IMR-90 (cell line): Measurements from ENCODE around the gene COMMD1. TPM values are rescaled to one million over a fixed set of nuclear protein-coding genes. Genes with fewer than 3 reads are reported as not detected.

Source experiments
- ATAC-seq: fragments of 200-7000 bp; cut with Tn5 transposase; 2 replicates; pipeline ENCODE4 v1.9.1; 2020; ENCODE audit warnings: low read depth, mild to moderate bottlenecking, moderate library complexity
- BruUV-seq: library from RNA; stranded (reverse); fragments of 400-500 nt; replicated peaks from 2 replicates; lab custom pipeline; 2021; lab: Mats Ljungman, UMichigan
- CTCF ChIA-PET: fragments of 300-600 bp; formaldehyde crosslinking; extraction: SDS; loops from one replicate; lab custom pipeline; 2021; ENCODE audit warnings: antibody characterized with exemption; lab: Yijun Ruan, JAX
- POLR2A ChIA-PET: fragments of 300-600 bp; sonication (Branson Sonifier 250); formaldehyde crosslinking; loops from one replicate; lab custom pipeline; 2022; ENCODE audit warnings: antibody characterized with exemption; ENCODE audit not compliant: unreplicated experiment; lab: Charles Lee
- DNase-seq: peaks from one replicate; pipeline ENCODE4 v3.0.0; 2013
- H2AFZ ChIP-seq: replicated peaks from 2 replicates; pipeline ENCODE3; 2013; ENCODE audit warnings: low read length, mild to moderate bottlenecking; ENCODE audit not compliant: poor library complexity
- H2AK5ac ChIP-seq: 2 replicates; pipeline ENCODE4 v1.6.1; 2013; ENCODE audit warnings: low read depth, low read length, inconsistent platforms
- H2AK9ac ChIP-seq: replicated peaks from 2 replicates; pipeline ENCODE3; 2013; ENCODE audit warnings: mild to moderate bottlenecking, low read depth, low read length, moderate library complexity; ENCODE audit not compliant: poor library complexity
- H2BK120ac ChIP-seq: 2 replicates; pipeline ENCODE4 v1.6.1; 2013; ENCODE audit warnings: low read depth, low read length, inconsistent platforms
- H2BK15ac ChIP-seq: 3 replicates; pipeline ENCODE4 v1.6.1; 2013; ENCODE audit warnings: low read depth, low read length, inconsistent platforms
- H2BK20ac ChIP-seq: 2 replicates; pipeline ENCODE4 v1.6.1; 2013; ENCODE audit warnings: low read depth, mild to moderate bottlenecking, inconsistent platforms, low read length, moderate library complexity
- H2BK5ac ChIP-seq: 2 replicates; pipeline ENCODE4 v1.6.1; 2013; ENCODE audit warnings: mild to moderate bottlenecking, low read depth, low read length, inconsistent platforms; ENCODE audit not compliant: poor library complexity, severe bottlenecking
- H3K14ac ChIP-seq: replicated peaks from 2 replicates; pipeline ENCODE4 v1.6.1; 2013; ENCODE audit warnings: low read depth, low read length, inconsistent platforms
- H3K18ac ChIP-seq: 2 replicates; pipeline ENCODE4 v1.6.1; 2013; ENCODE audit warnings: low read depth, low read length, control low read depth
- H3K23ac ChIP-seq: 2 replicates; pipeline ENCODE4 v1.6.1; 2013; ENCODE audit warnings: low read depth, low read length, inconsistent platforms
- H3K27ac ChIP-seq: 2 replicates; pipeline ENCODE4 v1.5.1; 2013; ENCODE audit warnings: mild to moderate bottlenecking, control low read depth, low read length; ENCODE audit not compliant: insufficient read depth
- H3K27me3 ChIP-seq: 2 replicates; pipeline ENCODE4 v1.6.1; 2013; ENCODE audit warnings: low read length; ENCODE audit not compliant: control insufficient read depth, insufficient read depth
- H3K36me3 ChIP-seq: 2 replicates; pipeline ENCODE4 v1.6.1; 2013; ENCODE audit warnings: low read length, mixed read lengths; ENCODE audit not compliant: control insufficient read depth, insufficient read depth
- H3K4ac ChIP-seq: 2 replicates; pipeline ENCODE4 v1.6.1; 2013; ENCODE audit warnings: low read depth, low read length, inconsistent platforms
- H3K4me1 ChIP-seq: 2 replicates; pipeline ENCODE4 v1.6.1; 2013; ENCODE audit warnings: low read length, mixed read lengths; ENCODE audit not compliant: control insufficient read depth, insufficient read depth
- H3K4me2 ChIP-seq: 2 replicates; pipeline ENCODE4 v1.6.1; 2013; ENCODE audit warnings: low read depth, mild to moderate bottlenecking, control low read depth, low read length, moderate library complexity
- H3K4me3 ChIP-seq: 2 replicates; pipeline ENCODE4 v1.5.1; 2013; ENCODE audit warnings: low read depth, mild to moderate bottlenecking, control low read depth, low read length, moderate library complexity; ENCODE audit not compliant: insufficient read depth
- H3K56ac ChIP-seq: 2 replicates; pipeline ENCODE4 v1.6.1; 2013; ENCODE audit warnings: low read length, inconsistent platforms; ENCODE audit not compliant: insufficient read depth; ENCODE audit errors: extremely low read depth
- H3K79me1 ChIP-seq, 2 experiments: 2 replicates each; pipeline ENCODE4 v1.6.1; 2013; ENCODE audit warnings: low read length in 2 of 2, inconsistent platforms in 1 of 2, low read depth in 1 of 2
- H3K9ac ChIP-seq: 2 replicates; pipeline ENCODE4 v1.6.1; 2013; ENCODE audit warnings: low read depth, low read length, control low read depth
- H3K9me1 ChIP-seq: 2 replicates; pipeline ENCODE4 v1.6.1; 2013; ENCODE audit warnings: low read length, inconsistent platforms; ENCODE audit not compliant: insufficient read depth
- H3K9me3 ChIP-seq: 2 replicates; pipeline ENCODE4 v1.6.1; 2013; ENCODE audit warnings: low read length; ENCODE audit not compliant: control insufficient read depth, insufficient read depth
- H4K20me1 ChIP-seq: 2 replicates; pipeline ENCODE4 v1.6.1; 2013; ENCODE audit warnings: low read length, inconsistent platforms; ENCODE audit not compliant: insufficient read depth
- H4K5ac ChIP-seq: 2 replicates; pipeline ENCODE4 v1.6.1; 2013; ENCODE audit warnings: mild to moderate bottlenecking, low read depth, low read length, control low read depth
- H4K8ac ChIP-seq, 2 experiments: 2 replicates each; pipeline ENCODE4 v1.6.1; 2013; ENCODE audit warnings: low read depth in 2 of 2, low read length in 2 of 2, control low read depth in 1 of 2, inconsistent platforms in 1 of 2
- H4K91ac ChIP-seq: 2 replicates; pipeline ENCODE4 v1.6.1; 2013; ENCODE audit warnings: low read depth, low read length, inconsistent platforms; ENCODE audit not compliant: insufficient read depth
- BHLHE40 ChIP-seq: fragments of 150-350 bp; IDR thresholded peaks from 2 replicates; pipeline ENCODE4 v1.6.1; 2016; ENCODE audit warnings: mild to moderate bottlenecking, low read depth, low read length
- CEBPB ChIP-seq: IDR thresholded peaks from 2 replicates; pipeline ENCODE4 v1.6.1; 2012; ENCODE audit warnings: low read depth, low read length, improper control_type of control experiment
- CHD1 ChIP-seq: IDR thresholded peaks from 2 replicates; pipeline ENCODE4 v1.6.1; 2012; ENCODE audit warnings: low read depth, low read length, improper control_type of control experiment
- CTCF ChIP-seq: conservative IDR thresholded peaks from 2 replicates; pipeline ENCODE4 v1.5.1; 2012; ENCODE audit warnings: mild to moderate bottlenecking, low read depth, low read length, improper control_type of control experiment
- ELK1 ChIP-seq: fragments of 150-350 bp; IDR thresholded peaks from 2 replicates; pipeline ENCODE4 v1.6.1; 2016; ENCODE audit warnings: low read depth, mild to moderate bottlenecking, low read length, moderate library complexity, borderline replicate concordance
- FOS ChIP-seq: fragments of 150-350 bp; IDR thresholded peaks from 2 replicates; pipeline ENCODE4 v1.6.1; 2016; ENCODE audit warnings: low read depth, low read length
- MAFK ChIP-seq: IDR thresholded peaks from 2 replicates; pipeline ENCODE4 v1.6.1; 2012; ENCODE audit warnings: low read depth, low read length, improper control_type of control experiment
- MAZ ChIP-seq: IDR thresholded peaks from 2 replicates; pipeline ENCODE4 v1.6.1; 2012; ENCODE audit warnings: low read depth, mild to moderate bottlenecking, low read length, improper control_type of control experiment, moderate library complexity, borderline replicate concordance
- MXI1 ChIP-seq: IDR thresholded peaks from 2 replicates; pipeline ENCODE4 v1.6.1; 2012; ENCODE audit warnings: low read depth, mild to moderate bottlenecking, low read length, moderate library complexity, borderline replicate concordance
- NFE2L2 ChIP-seq: fragments of 150-350 bp; IDR thresholded peaks from 2 replicates; pipeline ENCODE4 v1.6.1; 2016; ENCODE audit warnings: low read depth, mild to moderate bottlenecking, low read length
- POLR2A ChIP-seq: IDR thresholded peaks from 2 replicates; pipeline ENCODE4 v1.6.1; 2012; ENCODE audit warnings: mild to moderate bottlenecking, low read depth, low read length
- RAD21 ChIP-seq: IDR thresholded peaks from 2 replicates; pipeline ENCODE4 v1.6.1; 2012; ENCODE audit warnings: low read length, improper control_type of control experiment
- RCOR1 ChIP-seq: IDR thresholded peaks from 2 replicates; pipeline ENCODE4 v1.6.1; 2012; ENCODE audit warnings: mild to moderate bottlenecking, low read length, improper control_type of control experiment; ENCODE audit not compliant: insufficient replicate concordance
- RFX5 ChIP-seq: IDR thresholded peaks from 2 replicates; pipeline ENCODE4 v1.8.0; 2012; ENCODE audit warnings: low read depth, mild to moderate bottlenecking, low read length, moderate library complexity
- SMC3 ChIP-seq: fragments of 150-350 bp; IDR thresholded peaks from 2 replicates; pipeline ENCODE4 v1.6.1; 2016; ENCODE audit warnings: low read depth, mild to moderate bottlenecking, antibody characterized with exemption, low read length, moderate library complexity
- USF2 ChIP-seq: fragments of 150-350 bp; IDR thresholded peaks from 2 replicates; pipeline ENCODE4 v1.6.1; 2017; ENCODE audit warnings: mild to moderate bottlenecking, antibody characterized with exemption, low read length, low read depth
- WGBS, 2 experiments: methylation state at CpG; one replicate each; pipeline versions ENCODE4 v1.1.5 to v1.1.7; 2013; ENCODE audit warnings: missing lambda C conversion rate in 2 of 2; ENCODE audit not compliant: insufficient read length in 1 of 2; ENCODE audit errors: extremely low coverage in 2 of 2; 5-methylcytosine and 5-hydroxymethylcytosine counted together
- dilution Hi-C: fragments of 300-500 bp; cut with HindIII; formaldehyde crosslinking; loops from one replicate; pipeline ENCODE4 v1.14.3; 2018; ENCODE audit warnings: low sequenced_read_pairs; ENCODE audit not compliant: unreplicated experiment
- in situ Hi-C: fragments of 300-500 bp; cut with MboI; formaldehyde crosslinking; loops from 3 replicates; pipeline ENCODE4 v1.14.3; 2019; ENCODE audit warnings: low sequenced_read_pairs, inconsistent platforms, mixed read lengths
- intact Hi-C: fragments of 100-400 bp; cut with micrococcal nuclease; formaldehyde crosslinking; loops from 2 replicates; pipeline ENCODE4 v1.10.0; 2022
- polyA plus RNA-seq, 3 experiments: library from polyadenylated mRNA; depleted of rRNA; stranded (reverse); fragments of >200 nt; gene quantifications; 2 replicates each; pipeline ENCODE4 v1.2.3, GENCODE V29; 2012; ENCODE audit warnings: low replicate concordance in 1 of 3
- total RNA-seq: library from RNA; depleted of rRNA; stranded (reverse); fragments of >200 nt; gene quantifications from 2 replicates; pipeline ENCODE4 v1.2.3, GENCODE V29; 2012

Gene COMMD1
- total and polyA plus RNA-seq, 2 of the 4 experiments (the other 2 are of a cell fraction), result 42.8 to 60.4 TPM

GRCh38 chr2:61943251-61943650, 37.8 kb downstream of the COMMD1 start:
- in situ Hi-C loops, result no loop called here
- ChIA-PET CTCF (no interaction called here), POLR2A (no interaction called here)
- H3K4me2 ChIP-seq, result no peak overlapping the region
- no peak overlapping the region for H2AK5ac ChIP-seq
- no peak overlapping the region for H4K91ac ChIP-seq
- H2AK9ac ChIP-seq, result no peak overlapping the region
- no peaks in the 10 kb centered on the region for H3K27me3 ChIP-seq
- BruUV-seq, result no TSS peak
- no peak overlapping the region for H2BK20ac ChIP-seq
- DNase-seq (peak; percentile 48), ATAC-seq (no peak)
- H3K27ac ChIP-seq, result no peak overlapping the region
- H2BK5ac ChIP-seq, result no peak overlapping the region
- no peak overlapping the region for H3K9ac ChIP-seq
- WGBS, 2 experiments, result no CpG with 5 or more reads among the region's 2 CpGs
- H3K4ac ChIP-seq, result no peak overlapping the region
- H3K23ac ChIP-seq, result no peak overlapping the region
- H3K79me1 ChIP-seq, result peaks cover 0 to 9% of the 10 kb centered on the region in 2 experiments; a peak in 3 of 4 replicates
- H3K56ac ChIP-seq, result no peak overlapping the region
- H3K18ac ChIP-seq, result no peak overlapping the region
- no peak for TF ChIP-seq BHLHE40
- no peak for TF ChIP-seq MXI1
- no peak for TF ChIP-seq SMC3
- no peak for TF ChIP-seq ELK1
- TF ChIP-seq CHD1, result no peak
- TF ChIP-seq FOS, result no peak
- no peak for TF ChIP-seq RFX5
- TF ChIP-seq RCOR1, result no peak
- no peak for TF ChIP-seq MAFK
- no peak for TF ChIP-seq CTCF
- no peak for TF ChIP-seq USF2
- no peak for TF ChIP-seq POLR2A
- TF ChIP-seq RAD21, result no peak
- TF ChIP-seq NFE2L2, result no peak
- TF ChIP-seq CEBPB, result no peak
- no peak for TF ChIP-seq MAZ
- H3K4me3 ChIP-seq, result no peak overlapping the region
- dilution Hi-C loops, result no loop called here
- peaks cover 5% of the 10 kb centered on the region; the same call in 1 of the 2 replicates for H3K4me1 ChIP-seq
- H2AFZ ChIP-seq, result no peak overlapping the region
- H3K36me3 ChIP-seq, result no peaks in the 10 kb centered on the region
- H4K20me1 ChIP-seq, result no peaks in the 10 kb centered on the region
- H3K14ac ChIP-seq, result no peak overlapping the region
- no peaks in the 10 kb centered on the region for H3K9me3 ChIP-seq
- no peak overlapping the region for H4K5ac ChIP-seq
- H2BK120ac ChIP-seq, result no peak overlapping the region
- no peak overlapping the region for H4K8ac ChIP-seq
- intact Hi-C loops, result no loop called here
- 0 out of 2 replicates have a peak, but pooled peaks cover 4% of the 10 kb centered on the region for H3K9me1 ChIP-seq
- no peak overlapping the region for H2BK15ac ChIP-seq
